ENCODE measurements around the gene VPS29.
"Not testable (repeated sequence)": the region's sequence is repeated elsewhere in the genome, so short reads cannot be mapped to it uniquely, and the experiment has no call there.

GRCh38 chr12:110518014-110518413 is 16.1 kb upstream of the VPS29 start:
- TF ChIP-seq CTCF (IDR thresholded peaks at IDR 0.05 in 4 of 5, conservative IDR thresholded peaks at IDR 0.05 in 1 of 5); POLR2A (IDR thresholded peaks at IDR 0.05): not testable (repeated sequence)

Data from gastrocnemius medialis (tissue), 4 donors.